Activated CD4-positive, CD25-positive, alpha-beta regulatory T cell treated with anti-CD3 and anti-CD28 coated beads, Interleukin-2, amount 50 U/mL, for 16 hours (primary cell): ENCODE measurements around the gene LMTK2.

Source experiments
- DNase-seq: peaks from one replicate; pipeline ENCODE4 v3.0.0-alpha.2; 2020; ENCODE audit warnings: low read depth, low spot score

LMTK2 gene

GRCh38 chr7:98175260-98175940, 68.7 kb downstream of the LMTK2 start:
- DNase-seq: no peak

- no peak for DNase-seq
Observed at GRCh38 chr7:98177553-98177952, 70.9 kb downstream of the LMTK2 start.

- DNase-seq: no peak
Observed at GRCh38 chr7:98178321-98178720, 71.7 kb downstream of the LMTK2 start.

DNA sequence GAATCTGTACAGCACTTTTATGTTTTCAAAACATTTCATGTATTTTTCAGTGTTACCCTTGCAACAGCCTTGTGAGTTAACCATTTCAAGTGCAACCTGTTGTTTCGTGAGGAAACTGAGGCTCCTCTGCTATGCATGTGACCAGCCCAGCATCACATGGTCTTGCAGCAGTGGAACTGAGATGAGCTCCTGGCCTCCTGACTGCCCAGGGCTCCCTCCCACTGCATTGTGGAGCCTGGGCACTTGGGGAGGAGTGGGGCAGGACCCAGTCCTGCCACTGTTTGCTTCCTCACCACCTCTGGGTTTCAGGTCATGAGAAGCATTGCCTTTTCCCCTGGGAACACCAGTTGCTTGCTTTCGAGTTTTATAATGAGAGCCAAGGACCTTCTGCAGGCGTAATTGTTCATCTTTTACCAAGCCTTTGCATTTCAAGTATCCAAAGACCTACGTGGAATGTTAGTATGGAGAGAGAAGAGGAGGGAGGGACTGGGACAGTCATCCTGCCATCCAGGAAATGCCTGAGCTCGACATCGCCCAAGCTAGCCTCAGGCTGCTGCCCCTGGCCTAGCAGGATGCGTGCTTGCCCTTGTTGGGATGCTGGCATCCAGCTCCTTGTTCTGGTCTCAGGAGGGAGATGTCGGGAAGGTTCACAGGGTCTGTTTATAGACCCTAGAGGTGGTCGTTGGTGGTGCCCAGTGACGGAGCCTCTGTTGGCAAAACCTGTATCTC, 72.3 kb downstream of the LMTK2 start:
- DNase-seq: no peak

DNA sequence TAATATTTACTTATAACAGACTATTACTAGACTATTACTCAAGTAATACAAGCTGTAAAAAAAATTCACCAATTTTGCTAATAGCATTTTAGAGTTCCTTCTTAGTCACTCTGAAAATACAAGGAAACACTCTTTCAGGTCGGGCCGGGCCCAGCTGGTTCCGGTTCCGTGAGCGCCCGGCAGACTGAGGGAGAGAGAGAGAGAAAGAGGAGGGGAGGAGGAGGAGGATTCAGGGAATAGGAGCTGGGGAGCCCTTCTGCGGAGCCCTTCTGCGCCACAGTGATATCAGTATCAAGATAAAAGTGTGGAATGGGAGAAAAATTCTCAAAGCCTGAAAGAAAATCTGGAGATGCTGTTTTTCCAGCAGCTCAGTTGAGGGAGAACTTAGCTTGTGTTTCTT, 74.1 kb downstream of the LMTK2 start:
- DNase-seq: no peak

DNA sequence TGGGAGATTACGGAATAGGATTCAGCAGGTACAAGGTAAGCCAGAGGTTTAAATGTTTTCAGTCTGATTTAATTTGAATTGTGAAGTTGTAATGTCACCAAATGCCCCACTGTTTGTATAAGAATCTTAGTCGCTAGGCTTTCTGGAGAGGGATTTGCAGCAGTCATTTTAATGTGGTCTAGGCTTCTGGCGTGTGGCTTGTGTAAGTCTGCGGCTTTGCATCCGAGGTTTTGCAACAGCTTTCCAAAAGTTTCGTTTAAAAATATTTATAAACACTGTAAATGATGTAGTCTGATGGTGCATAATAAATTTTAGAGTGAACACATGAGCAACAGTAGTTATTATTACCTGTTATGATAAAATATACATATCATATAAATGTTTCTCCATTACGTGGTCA, 78.4 kb downstream of the LMTK2 start:
- no peak for DNase-seq

- no peak for DNase-seq
Observed at GRCh38 chr7:98186452-98187137, 79.9 kb downstream of the LMTK2 start.

GRCh38 chr7:98187138-98187502, 80.5 kb downstream of the LMTK2 start:
- no peak for DNase-seq

DNA sequence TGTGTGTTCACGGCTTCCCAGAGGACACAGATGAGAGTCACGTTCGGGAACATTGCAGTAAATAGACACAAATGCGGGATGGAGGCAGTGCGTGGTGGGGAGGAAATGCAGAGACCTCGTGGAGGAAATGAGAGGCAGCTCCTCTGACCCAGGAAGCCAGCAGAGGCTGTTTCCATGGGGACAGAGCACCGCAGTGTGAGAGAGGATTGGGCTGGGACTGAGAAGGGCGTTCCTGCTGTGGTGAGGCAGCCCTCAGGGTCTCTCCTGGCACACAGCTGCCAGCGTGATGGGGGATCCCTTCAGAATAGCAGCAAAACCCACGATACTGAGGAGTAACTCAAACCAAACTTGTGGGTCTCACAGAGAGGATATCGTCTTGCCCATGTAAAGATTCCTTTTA, 82.9 kb downstream of the LMTK2 start:
- no peak for DNase-seq

GRCh38 chr7:98191668-98192431, 85.2 kb downstream of the LMTK2 start:
- DNase-seq: no peak

GRCh38 chr7:98192781-98193457, 86.3 kb downstream of the LMTK2 start:
- no peak for DNase-seq

DNA sequence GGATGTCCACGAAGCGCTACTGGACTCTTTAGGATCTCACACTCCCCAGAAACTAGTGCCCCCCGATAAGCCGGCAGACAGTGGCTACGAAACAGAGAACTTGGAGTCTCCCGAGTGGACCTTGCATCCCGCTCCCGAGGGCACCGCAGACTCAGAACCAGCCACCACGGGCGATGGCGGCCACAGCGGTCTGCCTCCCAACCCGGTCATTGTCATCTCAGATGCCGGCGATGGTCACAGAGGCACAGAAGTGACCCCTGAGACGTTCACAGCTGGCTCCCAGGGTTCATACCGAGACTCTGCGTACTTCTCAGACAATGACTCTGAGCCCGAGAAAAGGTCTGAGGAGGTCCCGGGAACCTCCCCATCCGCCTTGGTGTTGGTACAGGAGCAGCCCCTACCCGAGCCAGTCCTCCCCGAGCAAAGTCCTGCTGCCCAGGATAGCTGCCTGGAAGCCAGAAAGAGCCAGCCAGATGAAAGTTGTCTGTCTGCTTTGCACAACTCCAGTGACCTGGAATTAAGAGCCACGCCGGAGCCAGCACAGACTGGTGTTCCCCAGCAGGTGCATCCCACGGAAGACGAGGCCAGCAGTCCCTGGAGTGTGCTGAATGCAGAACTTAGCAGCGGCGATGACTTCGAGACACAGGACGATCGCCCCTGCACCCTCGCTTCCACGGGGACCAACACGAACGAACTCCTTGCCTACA, 87.0 kb downstream of the LMTK2 start:
- DNase-seq: no peak

DNA sequence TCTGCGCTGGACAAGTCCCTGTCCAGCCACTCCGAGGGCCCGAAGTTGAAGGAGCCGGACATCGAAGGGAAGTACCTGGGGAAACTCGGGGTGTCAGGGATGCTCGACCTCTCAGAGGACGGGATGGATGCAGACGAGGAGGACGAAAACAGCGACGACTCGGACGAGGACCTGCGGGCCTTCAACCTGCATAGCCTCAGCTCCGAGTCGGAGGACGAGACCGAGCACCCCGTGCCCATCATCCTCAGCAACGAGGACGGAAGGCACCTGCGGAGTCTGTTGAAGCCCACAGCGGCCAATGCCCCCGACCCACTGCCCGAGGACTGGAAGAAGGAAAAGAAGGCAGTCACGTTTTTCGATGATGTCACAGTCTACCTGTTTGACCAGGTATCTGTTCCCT, 87.5 kb downstream of the LMTK2 start:
- DNase-seq: no peak

DNA sequence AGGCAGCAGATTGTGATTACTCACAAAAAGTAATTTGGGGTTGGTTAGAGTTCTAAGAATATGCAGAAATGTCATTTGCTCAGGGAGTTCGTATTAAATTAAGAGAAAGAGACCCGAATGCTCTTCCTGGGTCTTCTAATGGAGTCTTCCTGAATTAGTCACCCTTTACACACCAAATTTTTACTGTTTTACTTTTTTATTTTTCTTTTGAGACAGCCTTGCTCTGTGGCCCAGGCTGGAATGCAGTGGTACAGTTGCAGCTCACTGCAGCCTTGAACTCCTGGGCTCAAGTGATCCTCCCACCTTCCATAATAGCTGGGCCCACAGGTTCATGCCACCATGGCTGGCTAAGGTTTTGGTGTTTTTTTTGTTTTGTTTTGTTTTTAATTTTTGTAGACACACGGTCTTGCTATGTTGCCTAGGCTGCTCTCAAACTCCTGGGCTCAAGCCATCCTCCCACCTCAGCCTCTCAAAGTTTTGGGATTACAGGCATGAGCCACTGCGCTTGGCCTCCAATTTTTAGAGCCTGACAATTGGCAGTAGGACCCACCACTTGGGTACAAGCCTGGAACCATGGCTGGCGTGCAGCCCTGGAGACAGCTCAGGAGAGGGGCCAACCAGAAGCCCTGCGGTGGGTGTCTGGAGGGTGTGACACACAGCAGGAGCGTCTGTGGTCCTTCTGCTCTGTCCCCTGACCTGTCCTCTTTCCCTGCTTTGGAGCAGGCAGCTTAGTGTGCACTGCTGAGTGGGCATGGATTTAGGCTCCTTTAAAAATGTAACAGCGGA, 88.2 kb downstream of the LMTK2 start:
- no peak for DNase-seq

DNA sequence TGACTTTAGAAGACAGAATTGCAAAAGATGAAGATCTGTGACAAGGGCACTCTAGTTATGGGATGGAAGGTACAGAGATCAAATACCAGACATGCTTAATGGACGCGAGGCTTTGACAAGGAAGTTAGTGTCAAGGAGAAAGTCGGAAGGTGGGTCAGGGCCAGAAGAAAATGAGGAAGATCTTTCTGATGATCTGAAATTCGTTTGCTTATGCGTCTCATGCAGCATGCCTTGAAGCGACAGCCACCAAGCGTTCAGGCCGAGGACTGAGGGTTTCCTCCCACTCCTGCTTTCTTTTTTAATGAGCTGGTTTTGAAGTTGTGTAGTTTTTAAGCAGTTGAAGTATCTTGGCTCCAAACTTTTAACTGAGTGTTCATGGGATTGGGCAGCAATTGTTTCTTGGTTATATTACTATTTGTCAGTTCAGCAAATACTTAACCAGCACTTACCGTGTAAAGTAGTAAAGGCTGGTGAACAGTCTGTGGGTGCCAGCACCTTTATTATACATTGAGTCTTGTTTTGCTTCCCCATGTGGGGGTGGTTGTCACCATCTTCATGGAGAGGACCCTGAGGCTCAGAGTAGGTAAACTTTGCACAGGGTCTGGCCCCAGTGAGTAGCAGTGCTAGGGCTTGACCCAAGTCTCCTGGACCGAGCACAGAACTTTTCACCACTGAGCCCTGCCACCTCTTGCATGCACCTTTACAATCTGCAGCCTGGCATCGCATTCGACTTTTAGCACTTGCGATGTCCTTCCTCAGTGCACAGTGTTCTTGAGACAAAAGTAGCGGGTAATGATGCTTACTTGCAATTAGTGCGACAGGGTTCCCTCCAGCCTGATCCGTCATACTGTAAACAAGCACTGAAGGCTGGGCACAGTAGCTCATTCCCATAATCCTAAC, 90.3 kb downstream of the LMTK2 start:
- no peak for DNase-seq

DNA sequence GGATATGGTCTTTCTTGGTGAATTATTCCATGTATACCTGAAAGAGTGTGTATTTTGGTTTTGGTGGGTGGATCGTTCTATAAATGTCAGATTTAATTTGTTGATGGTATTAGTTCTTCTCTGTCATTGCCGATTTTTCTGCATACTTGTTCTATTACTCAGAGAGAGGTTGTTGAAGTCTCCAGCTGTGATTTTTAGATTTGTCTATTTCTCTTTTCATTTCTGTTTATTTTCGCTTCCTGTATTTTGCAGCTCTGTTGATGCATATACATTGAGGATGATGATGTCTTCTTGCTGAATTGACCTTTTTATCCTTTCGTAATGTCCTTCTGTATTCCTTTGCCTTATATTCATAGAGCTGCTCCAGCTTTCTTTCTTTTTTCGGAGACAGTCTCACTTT, 92.5 kb downstream of the LMTK2 start:
- DNase-seq: no peak

DNA sequence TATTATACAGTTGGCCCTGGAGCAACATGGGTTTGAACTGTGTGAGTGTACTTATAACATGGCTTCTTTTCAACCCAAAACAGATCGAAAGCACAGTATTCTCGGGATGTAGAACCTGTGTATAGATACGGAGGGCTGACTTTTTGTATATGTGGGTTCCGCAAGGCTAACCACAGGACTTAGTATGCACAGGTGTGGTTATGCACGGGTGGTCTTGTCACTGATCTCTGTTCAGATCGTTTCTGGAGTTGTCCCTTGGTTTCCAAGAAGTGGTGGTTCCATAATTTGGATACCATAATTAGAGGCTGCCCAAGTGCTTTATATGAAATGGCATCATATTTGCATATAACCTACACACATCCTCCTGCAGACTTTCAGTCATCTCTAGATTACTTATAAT, 93.7 kb downstream of the LMTK2 start:
- no peak for DNase-seq

DNA sequence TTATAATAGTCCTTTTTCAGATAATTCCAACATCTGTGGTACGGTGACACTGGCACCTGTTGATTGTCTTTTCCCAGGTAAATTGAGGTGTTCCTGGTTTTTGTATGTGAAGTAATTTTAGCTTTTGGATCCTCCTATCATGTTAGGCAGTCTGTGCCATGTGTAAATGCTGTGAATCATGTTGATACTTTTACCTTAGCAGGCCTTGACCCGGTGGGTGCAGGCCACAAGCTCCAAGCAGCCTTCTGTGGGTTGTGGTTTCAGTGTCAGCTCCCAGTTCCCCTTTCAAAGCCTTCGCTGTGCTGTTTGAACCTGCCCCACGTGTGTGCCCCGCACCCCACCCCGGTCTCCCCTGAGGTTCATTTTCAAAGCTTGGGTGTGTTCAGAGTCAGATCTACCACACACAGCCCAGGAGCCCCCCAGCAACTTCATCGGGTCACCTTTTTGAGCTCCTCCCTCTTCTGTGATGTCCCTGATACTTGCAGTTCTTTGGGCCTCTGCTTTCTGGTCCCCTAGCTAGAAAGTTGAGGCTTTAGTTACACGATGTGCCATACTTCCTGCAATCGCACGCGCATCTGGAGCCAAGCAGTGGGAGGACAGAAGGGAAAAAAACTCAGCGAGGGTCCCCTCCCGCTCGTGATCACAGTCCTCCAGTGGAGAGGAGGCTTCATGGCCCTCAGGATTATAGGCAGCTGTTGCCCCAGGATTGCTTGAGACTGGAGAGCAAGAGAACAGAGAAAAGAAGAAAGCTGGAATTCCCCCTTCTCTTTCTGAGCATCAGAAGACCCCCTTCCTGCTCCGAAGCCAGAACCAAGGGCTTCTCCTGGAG, 95.9 kb downstream of the LMTK2 start:
- peak; percentile 20 for DNase-seq
